K562 (cell line): ENCODE data around the gene ADM5. TPM values are rescaled to one million over a fixed set of nuclear protein-coding genes. Genes with fewer than 3 reads are reported as not detected.

Experiments used
- ASH1L ChIP-seq: fragments of 450-650 bp; IDR thresholded peaks from 2 replicates; pipeline ENCODE4 v1.6.1; 2018; ENCODE audit warnings: borderline replicate concordance, mild to moderate bottlenecking, low read depth; ENCODE audit not compliant: partially characterized antibody
- ATF7 ChIP-seq: fragments of 450-650 bp; IDR thresholded peaks from 2 replicates; pipeline ENCODE4 v1.7.1; 2014; ENCODE audit warnings: mild to moderate bottlenecking, moderate library complexity
- CREB1 ChIP-seq, 2 experiments: sonication (generic) in 1 of 2; formaldehyde crosslinking in 1 of 2; IDR thresholded peaks; 2 replicates each; pipeline versions ENCODE4 v1.6.1 to v1.8.0; 2012 to 2022; ENCODE audit warnings: inconsistent platforms in 1 of 2, mild to moderate bottlenecking in 1 of 2, missing genetic modification reagents in 1 of 2, moderate library complexity in 1 of 2
- CXXC5 ChIP-seq: fragments of 250-450 bp; sonication (Bioruptor Pico); IDR thresholded peaks from 2 replicates; pipeline ENCODE4 v1.8.0; 2022; ENCODE audit warnings: inconsistent platforms, mild to moderate bottlenecking, moderate library complexity
- E2F3 ChIP-seq: fragments of 250-450 bp; sonication (Bioruptor Pico); IDR thresholded peaks from 2 replicates; pipeline ENCODE4 v1.4.0; 2020; ENCODE audit warnings: mild to moderate bottlenecking
- EP400 ChIP-seq: fragments of 450-650 bp; IDR thresholded peaks from 2 replicates; pipeline ENCODE4 v1.6.1; 2017; ENCODE audit warnings: antibody characterized with exemption, mild to moderate bottlenecking, moderate library complexity
- FOSL1 ChIP-seq: fragments of 200-800 bp; sonication (Bioruptor generic); conservative IDR thresholded peaks from 2 replicates; pipeline ENCODE4 v1.6.1; 2016; ENCODE audit warnings: missing genetic modification characterization, missing compliant biosample characterization
- HNRNPLL ChIP-seq: fragments of 200-400 bp; formaldehyde crosslinking; IDR thresholded peaks from 2 replicates; pipeline ENCODE4 v1.6.1; 2017; ENCODE audit warnings: low read length, low read depth, mild to moderate bottlenecking; ENCODE audit not compliant: poor library complexity, severe bottlenecking
- LARP7 ChIP-seq: fragments of 450-650 bp; IDR thresholded peaks from 2 replicates; pipeline ENCODE4 v1.6.1; 2016
- MTA1 ChIP-seq: fragments of 450-650 bp; IDR thresholded peaks from 2 replicates; pipeline ENCODE4 v1.6.1; 2017; ENCODE audit warnings: borderline replicate concordance
- NRF1 ChIP-seq, 2 experiments: fragments of 450-650 bp; IDR thresholded peaks in 1 of 2; conservative IDR thresholded peaks in 1 of 2; 2 replicates each; pipeline ENCODE4 v1.6.1; 2014; ENCODE audit warnings: mild to moderate bottlenecking in 2 of 2
- POLR2G ChIP-seq: fragments of 200-400 bp; formaldehyde crosslinking; IDR thresholded peaks from 2 replicates; pipeline ENCODE4 v1.6.1; 2017; ENCODE audit warnings: low read depth, mild to moderate bottlenecking, antibody characterized with exemption, low read length, moderate library complexity
- SMC3 ChIP-seq: conservative IDR thresholded peaks from 2 replicates; pipeline ENCODE4 v1.6.1; 2011; ENCODE audit warnings: low read depth, low read length, improper control_type of control experiment; ENCODE audit not compliant: insufficient read depth
- STAT6 ChIP-seq: sonication (generic); formaldehyde crosslinking; IDR thresholded peaks from 2 replicates; pipeline ENCODE4 v1.8.1; 2023; ENCODE audit warnings: mild to moderate bottlenecking, missing genetic modification reagents
- TBL1XR1 ChIP-seq, 2 experiments: IDR thresholded peaks; 2 replicates each; pipeline ENCODE4 v1.6.1; 2012; ENCODE audit warnings: improper control_type of control experiment in 2 of 2, low read length in 2 of 2, mild to moderate bottlenecking in 1 of 2
- TSHZ1 ChIP-seq: fragments of 250-450 bp; sonication (Bioruptor Pico); IDR thresholded peaks from 2 replicates; pipeline ENCODE4 v1.4.0; 2020; ENCODE audit warnings: mild to moderate bottlenecking, moderate library complexity
- ZBTB26 ChIP-seq: fragments of 450-650 bp; formaldehyde crosslinking; IDR thresholded peaks from 2 replicates; pipeline ENCODE4 v1.4.0; 2022; ENCODE audit warnings: missing genetic modification characterization
- ZNF282 ChIP-seq: sonication (generic); formaldehyde crosslinking; IDR thresholded peaks from 2 replicates; pipeline ENCODE4 v1.8.1; 2023; ENCODE audit warnings: missing genetic modification reagents
- polyA plus RNA-seq, 8 experiments: library from polyadenylated mRNA; depleted of rRNA in 4 of 8; stranded (reverse) in 5 of 8; unstranded in 3 of 8; fragments of >200 nt; fragmentation: Nextera tagmentation in 2 of 8; fragmentation: Illumina TruSeq in 1 of 8; extraction: Ambion mirVana in 2 of 8; extraction: Trizol in 1 of 8; gene quantifications; 2 replicates each; pipeline versions ENCODE4 v1.2.1 to v1.2.3, GENCODE V29; 2011 to 2014; ENCODE audit warnings: inconsistent platforms in 1 of 8, missing spikeins in 1 of 8
- total RNA-seq, 7 experiments: library from RNA; depleted of rRNA in 6 of 7; stranded (reverse); fragments of >200 nt in 6 of 7; fragmentation: Illumina TruSeq in 2 of 7; extraction: Trizol in 2 of 7; gene quantifications; 2 replicates each; pipeline versions ENCODE4 v1.2.1 to v1.2.3, GENCODE V29; 2011 to 2021; ENCODE audit warnings: low replicate concordance in 1 of 7

The ADM5 gene
- total and polyA plus RNA-seq, 9 of the 15 experiments (the other 6 are each of a cell fraction or from before 2014, with no cell fraction given) = 0.13 to 8.4 (median 2.0) TPM; not detected in 1

GRCh38 chr19:49665351-49666119 is 23.9 kb upstream of the ADM5 start, which contains the start of the genes BCL2L12 and IRF3 (continued):
- TF ChIP-seq TSHZ1 (CRISPR knock-in tag) = no peak
- TF ChIP-seq ZNF282 = no peak
- peak; percentile 40; the same call in 1 of the 2 replicates for TF ChIP-seq CREB1 (IDR thresholded peaks at IDR 0.05)
- 0 out of 2 replicates have a peak, but pooled peaks have one; percentile 29 for TF ChIP-seq CREB1 (CRISPR knock-in tag; IDR thresholded peaks at IDR 0.05)
- TF ChIP-seq NRF1 (conservative IDR thresholded peaks at IDR 0.05 in 1 of 2, IDR thresholded peaks at IDR 0.05 in 1 of 2) = peak; percentile 98
- TF ChIP-seq STAT6 (CRISPR knock-in tag) = no peak; the same call in 1 of the 2 replicates
- 0 out of 2 replicates have a peak, but pooled peaks have one; percentile 10 for TF ChIP-seq MTA1
- TF ChIP-seq ZBTB26 = peak; percentile 72; the same call in 1 of the 2 replicates
- peak; percentile 88 for TF ChIP-seq POLR2G
- peak; percentile 82 for TF ChIP-seq EP400
- TF ChIP-seq E2F3 (CRISPR knock-in tag) = no peak
- peak; percentile 89 for TF ChIP-seq ATF7
- TF ChIP-seq SMC3 = no peak
- TF ChIP-seq HNRNPLL = peak; percentile 91
- TF ChIP-seq FOSL1 = no peak
- TF ChIP-seq TBL1XR1 (IDR thresholded peaks at IDR 0.05; ENCODE audit: low read length in 2 of 2) = 0 out of 4 replicates have a peak, but pooled peaks of 1 of the 2 experiments have one; percentile 5
- TF ChIP-seq CXXC5 = peak; percentile 77
- TF ChIP-seq ASH1L = peak; percentile 52
- peak; percentile 37; the same call in 1 of the 2 replicates for TF ChIP-seq LARP7
